Muscle of arm (tissue), 12 donors: ENCODE results near the gene SPAG6. TPM values are rescaled to one million over a fixed set of nuclear protein-coding genes. Genes with fewer than 3 reads are reported as not detected.

Source experiments
- DNase-seq: peaks from one replicate; pipeline ENCODE4 v3.0.0-alpha.2; 2013
- polyA plus RNA-seq, 12 donors: library from polyadenylated mRNA; unstranded; fragments of 120-200 nt; gene quantifications; one replicate each; pipeline ENCODE4 v1.2.1, GENCODE V29; 2013; ENCODE audit not compliant: insufficient read length in 12 of 12

Gene SPAG6
- polyA plus RNA-seq, 12 donors, result 2.6 to 13.1 (median 6.3) TPM; not detected in 2

GRCh38 chr10:22458272-22459038 is 113.2 kb downstream of the SPAG6 start:
- no peak for DNase-seq

- no peak for DNase-seq
These were observed 114.2 kb downstream of the SPAG6 start for GRCh38 chr10:22459496-22459895.

- no peak for DNase-seq
These were observed 114.8 kb downstream of the SPAG6 start for GRCh38 chr10:22460101-22460500.

DNA sequence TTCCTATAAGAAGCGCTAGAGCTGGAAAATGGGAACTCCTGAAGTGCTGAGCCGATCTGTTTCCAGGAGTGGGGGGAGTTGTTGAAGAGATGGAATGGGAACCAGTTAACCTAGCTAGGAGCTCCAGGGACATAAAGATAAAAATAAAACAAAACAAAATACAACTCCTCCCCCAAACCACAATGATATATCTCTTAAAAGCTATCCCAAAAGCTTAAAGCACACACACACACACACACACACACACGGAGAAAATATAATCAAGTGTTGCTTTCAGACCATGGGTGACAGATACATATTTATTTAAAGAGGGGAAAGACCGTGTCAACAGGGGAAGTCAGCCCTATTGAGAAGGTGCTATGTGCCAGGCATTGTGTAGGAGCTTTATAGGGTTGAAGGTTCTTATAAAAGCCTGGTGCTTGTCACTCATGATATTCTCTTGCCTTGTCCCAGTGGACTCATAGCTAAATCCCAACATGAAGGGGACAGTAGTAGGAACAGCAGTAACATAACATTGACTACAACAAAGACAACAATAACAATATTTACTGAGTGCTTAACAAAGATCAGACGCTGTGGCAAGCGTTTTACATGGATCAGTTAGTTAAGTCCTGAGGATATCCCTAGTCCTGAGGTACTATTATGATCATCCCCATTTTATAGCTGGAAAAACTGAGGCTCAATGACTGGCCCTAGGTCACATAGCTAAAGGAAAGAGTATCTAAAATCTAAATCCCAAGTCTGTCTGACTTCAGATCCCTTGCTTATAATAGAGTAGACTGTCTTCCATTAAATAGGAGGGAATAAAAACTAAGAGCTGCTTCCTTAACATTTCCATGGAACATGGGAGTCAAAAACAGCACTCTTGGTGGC is 115.5 kb downstream of the SPAG6 start:
- DNase-seq, result no peak

DNA sequence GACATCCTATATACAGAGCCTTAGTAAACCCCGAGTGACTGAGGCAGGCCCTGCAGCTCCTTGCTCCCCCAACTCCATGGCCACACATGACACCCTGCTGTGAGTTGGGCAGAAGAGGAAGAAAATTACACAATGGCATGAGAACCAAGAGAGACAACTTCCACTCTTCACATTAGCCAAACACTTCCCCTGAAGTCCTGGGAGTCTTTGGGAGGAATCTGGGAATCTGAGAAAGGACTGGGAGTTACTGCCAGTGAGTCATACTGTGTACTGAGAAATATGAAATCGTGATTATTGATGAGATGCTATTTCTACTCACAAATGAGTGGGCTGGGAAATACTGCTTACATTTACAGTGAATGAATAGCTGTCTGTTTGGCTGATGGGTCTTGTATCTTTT is 116.6 kb downstream of the SPAG6 start:
- DNase-seq, result no peak

- DNase-seq, result no peak
These were observed 118.0 kb downstream of the SPAG6 start for GRCh38 chr10:22463255-22463654.

DNA sequence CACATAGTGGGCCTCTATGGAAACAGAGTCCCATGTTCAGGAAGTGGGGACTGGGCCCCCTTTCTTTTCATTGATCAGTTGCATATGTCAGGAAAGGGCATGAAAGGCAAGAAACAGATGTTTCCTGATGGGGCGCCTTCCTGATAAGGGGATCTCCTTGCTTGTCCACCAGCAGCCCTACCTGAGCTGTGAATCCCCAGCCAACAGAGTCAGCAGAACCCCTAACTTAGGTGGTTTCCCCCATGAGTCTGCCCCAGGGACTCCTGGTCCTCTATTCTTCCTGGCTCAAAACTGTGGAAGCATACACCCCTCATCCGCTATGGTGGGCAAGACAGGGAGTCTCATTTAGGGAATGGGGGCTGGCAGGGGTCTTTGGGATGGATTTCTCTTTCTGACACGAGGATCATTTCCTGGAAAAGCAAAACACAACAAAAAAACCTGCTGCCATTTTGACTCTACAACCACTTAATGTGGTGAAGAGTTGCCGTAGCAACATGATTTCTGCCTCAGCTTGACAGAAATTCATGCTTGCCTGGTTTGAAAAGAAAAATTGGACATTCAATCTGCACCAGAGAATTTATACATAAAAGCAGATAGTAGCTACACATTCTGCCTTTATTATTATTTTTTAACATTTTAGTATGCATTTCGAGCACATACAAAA is 119.8 kb downstream of the SPAG6 start:
- DNase-seq, result no peak

- no peak for DNase-seq
These were observed 121.6 kb downstream of the SPAG6 start for GRCh38 chr10:22466763-22467334.

Other genes starting within 250 kb of the SPAG6 start
- under 1 TPM in 1 of 12 donors, not detected in 11; 0.09 TPM for gene EBLN1, start 127.5 kb upstream of the SPAG6 start, polyA plus RNA-seq
- 10 to 100 TPM in 11 of 12 donors, not detected in 1; 57.8 to 83.9 (median 76.1) TPM for gene COMMD3, start 29.1 kb upstream of the SPAG6 start, polyA plus RNA-seq
- 10 to 100 TPM in 11 of 12 donors, not detected in 1; 47.2 to 79.4 (median 61.5) TPM for gene BMI1, start 24.4 kb upstream of the SPAG6 start, polyA plus RNA-seq